Skin epidermis (tissue), 12 donors: ENCODE measurements around the gene SGIP1.

ENCODE experiments used
- H3K27ac ChIP-seq, 21 experiments: fragments of 200-600 bp; sonication (generic) in 11 of 21; one replicate each; pipeline ENCODE4 v1.5.0; 2020; ENCODE audit warnings: mild to moderate bottlenecking in 3 of 21, inconsistent platforms in 2 of 21, moderate library complexity in 2 of 21
- H3K4me3 ChIP-seq, 7 experiments: fragments of 200-600 bp; sonication (generic) in 2 of 7; one replicate each; pipeline ENCODE4 v1.5.0; 2020; ENCODE audit warnings: inconsistent platforms in 2 of 7, mild to moderate bottlenecking in 2 of 7, moderate library complexity in 1 of 7

Gene SGIP1

GRCh38 chr1:66518654-66519053, 15.3 kb upstream of the SGIP1 start:
- Histone ChIP-seq H3K27ac (no peak overlapping the region), H3K4me3 (no peak overlapping the region)

DNA sequence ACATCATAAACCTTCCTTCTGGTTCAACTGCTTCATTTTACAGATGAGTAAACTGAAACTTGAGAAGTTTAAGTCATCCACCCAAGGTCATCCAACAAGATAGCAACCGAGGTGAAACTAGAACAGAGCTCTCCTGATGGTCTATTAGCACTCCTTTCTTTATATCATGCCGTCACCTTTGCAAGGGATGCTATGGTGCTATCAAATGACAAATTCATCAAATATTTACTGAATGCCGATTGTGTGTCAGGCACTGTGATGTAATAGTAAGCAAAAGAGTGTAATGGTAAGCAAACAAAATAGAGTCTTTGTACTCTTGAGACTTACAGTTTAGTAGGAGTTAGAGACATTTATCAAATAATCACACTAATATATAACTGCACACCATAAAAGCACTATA, 14.0 kb upstream of the SGIP1 start:
- H3K27ac ChIP-seq, result no peak overlapping the region
- H3K4me3 ChIP-seq, result no peak overlapping the region

DNA sequence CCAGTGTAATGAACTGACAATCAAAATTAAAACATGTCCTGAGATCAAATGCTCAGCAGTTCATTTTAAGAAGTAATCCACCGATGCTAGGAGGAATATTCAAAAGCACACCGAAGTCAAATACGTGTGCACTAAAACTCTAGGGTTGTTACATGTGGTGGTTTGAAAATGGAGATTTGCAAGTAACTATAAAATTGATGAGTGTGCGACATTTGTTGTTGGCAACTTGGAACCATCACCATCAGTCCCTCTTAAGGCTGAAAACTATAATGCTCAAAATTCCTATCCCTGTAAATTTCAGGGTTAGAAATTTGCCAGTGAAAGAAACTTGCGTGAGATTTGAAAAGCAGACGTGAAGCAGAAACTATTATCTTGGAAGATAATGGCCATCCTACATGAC, 13.3 kb upstream of the SGIP1 start:
- no peak overlapping the region for H3K27ac ChIP-seq
- H3K4me3 ChIP-seq, result no peak overlapping the region

GRCh38 chr1:66521721-66522365, 12.1 kb upstream of the SGIP1 start:
- Histone ChIP-seq H3K4me3 (no peak overlapping the region), H3K27ac (no peak overlapping the region)

- H3K4me3 ChIP-seq, result no peak overlapping the region
- no peak overlapping the region for H3K27ac ChIP-seq
Observed at GRCh38 chr1:66523562-66523961, 10.4 kb upstream of the SGIP1 start.

DNA sequence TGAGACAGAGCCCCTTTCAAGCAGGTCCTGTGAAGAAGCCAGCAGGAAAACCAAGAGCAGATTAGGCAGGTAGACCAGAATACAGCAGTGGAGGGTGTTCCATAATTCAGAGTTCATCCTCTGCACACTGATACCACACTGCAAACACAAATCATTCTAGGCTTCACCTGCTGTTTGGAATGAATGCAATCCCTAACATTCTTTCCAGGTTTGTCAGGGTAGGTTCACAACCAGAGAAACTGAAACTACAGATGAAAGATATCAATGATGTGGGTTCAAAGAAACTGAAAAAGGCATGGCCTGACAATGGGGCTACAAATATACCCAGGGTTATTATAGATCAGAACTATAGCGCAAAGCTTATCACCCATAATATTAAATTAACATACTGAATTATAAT, 8.9 kb upstream of the SGIP1 start:
- no peak overlapping the region for H3K27ac ChIP-seq
- no peak overlapping the region for H3K4me3 ChIP-seq

GRCh38 chr1:66526036-66526435, 7.9 kb upstream of the SGIP1 start:
- Histone ChIP-seq H3K4me3 (no peak overlapping the region), H3K27ac (no peak overlapping the region)

GRCh38 chr1:66526991-66527390, 7.0 kb upstream of the SGIP1 start:
- Histone ChIP-seq H3K27ac (no peak overlapping the region), H3K4me3 (no peak overlapping the region)

GRCh38 chr1:66527686-66528085, 6.3 kb upstream of the SGIP1 start:
- H3K27ac ChIP-seq, result no peak overlapping the region

GRCh38 chr1:66528580-66528979, 5.4 kb upstream of the SGIP1 start:
- Histone ChIP-seq H3K4me3 (no peak overlapping the region), H3K27ac (no peak overlapping the region)

More at GRCh38 chr1:66527686-66528085, 6.3 kb upstream of the SGIP1 start:
- no peak overlapping the region for H3K4me3 ChIP-seq

DNA sequence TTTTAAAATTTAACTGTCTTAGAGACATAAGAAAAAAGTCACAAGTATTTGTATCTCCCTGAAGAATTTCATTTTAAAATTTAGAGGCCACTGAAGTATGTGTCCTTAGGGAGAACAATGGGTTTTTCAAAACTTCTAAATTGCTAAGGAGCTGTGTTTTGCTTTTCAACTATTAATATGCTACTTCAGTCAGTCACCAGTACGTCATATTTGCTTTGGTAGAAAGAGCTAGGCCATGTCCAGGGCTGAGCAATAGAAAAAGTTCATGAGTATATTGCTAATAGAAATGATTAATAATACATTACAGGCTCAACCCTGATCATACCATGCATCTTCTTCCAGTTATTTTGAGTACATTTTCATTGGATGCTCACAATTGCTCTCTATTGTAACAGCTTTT, 1.7 kb upstream of the SGIP1 start:
- H3K27ac ChIP-seq, result peak overlapping the region in 4 of 21 experiments; percentile 52 to 79 (median 72)
- H3K4me3 ChIP-seq, result no peak overlapping the region

GRCh38 chr1:66532798-66533783, 862 bp upstream of the SGIP1 start:
- Histone ChIP-seq H3K4me3 (peak overlapping the region; percentile 18 to 38 (median 26)), H3K27ac (peak overlapping the region in 19 of 21 experiments; percentile 22 to 79 (median 53))

DNA sequence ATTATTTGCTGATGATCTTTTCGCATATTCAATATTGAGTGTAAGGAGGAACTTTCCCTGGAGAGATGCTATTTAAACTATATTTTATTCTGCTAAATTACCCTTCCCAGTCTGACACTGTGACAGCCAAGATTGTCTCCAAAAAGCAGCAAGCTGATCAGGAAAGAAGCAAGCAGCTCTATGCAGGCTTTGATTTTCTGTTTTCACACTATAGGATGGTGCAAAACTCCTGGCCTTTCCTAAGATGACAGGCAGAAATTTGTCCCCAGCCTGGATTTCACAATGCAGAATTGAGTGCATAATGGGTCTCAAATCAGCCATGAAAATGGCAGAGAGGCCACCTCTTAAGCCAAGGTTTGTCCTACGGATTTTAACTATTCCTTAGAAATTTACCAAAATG, 1.1 kb downstream of the SGIP1 start:
- Histone ChIP-seq H3K4me3 (peak overlapping the region in 2 of 7 experiments; percentile 4 to 26), H3K27ac (peak overlapping the region in 1 of 21 experiments; percentile 26)

DNA sequence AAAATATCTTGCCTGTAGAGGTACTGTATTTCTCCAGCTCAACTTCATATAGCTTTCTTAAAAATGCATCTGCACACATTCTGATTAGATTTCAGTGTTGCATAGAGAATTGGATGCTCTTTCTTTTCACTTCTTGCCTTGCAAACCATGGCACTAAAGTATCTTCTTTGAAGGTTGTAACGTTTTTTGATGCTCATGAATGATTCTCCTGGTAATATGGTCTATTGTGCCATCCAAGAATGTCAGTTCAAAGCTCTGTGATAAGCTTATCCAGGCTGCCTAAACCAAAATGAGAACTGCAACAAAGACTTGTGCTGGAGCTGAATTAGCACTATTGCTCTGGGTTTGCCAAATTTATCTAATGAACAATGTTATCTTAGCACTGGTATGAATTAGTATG, 1.9 kb downstream of the SGIP1 start:
- Histone ChIP-seq H3K4me3 (no peak overlapping the region), H3K27ac (peak overlapping the region in 1 of 21 experiments; percentile 26)

DNA sequence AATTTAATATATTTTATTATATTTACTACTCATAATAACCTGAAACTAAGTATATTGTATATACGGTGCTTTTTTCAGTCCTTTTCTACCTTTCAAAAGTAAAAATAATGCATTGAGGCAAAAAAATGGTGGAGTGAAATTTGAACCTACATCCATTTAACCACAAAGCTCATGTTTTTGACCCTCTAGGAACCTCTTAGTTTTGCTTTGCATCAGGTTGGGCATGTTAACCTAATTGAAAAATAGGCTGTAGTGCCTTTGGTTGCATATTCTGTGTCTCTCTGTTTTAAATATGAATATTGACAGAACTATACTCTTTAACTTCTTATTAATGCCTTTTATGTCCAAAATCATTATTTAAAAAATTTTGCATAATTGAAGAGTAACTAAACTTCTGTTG, 3.8 kb downstream of the SGIP1 start:
- Histone ChIP-seq H3K4me3 (no peak overlapping the region), H3K27ac (no peak overlapping the region)

GRCh38 chr1:66539491-66539890, 5.5 kb downstream of the SGIP1 start:
- no peak overlapping the region for H3K4me3 ChIP-seq
- H3K27ac ChIP-seq, result no peak overlapping the region

DNA sequence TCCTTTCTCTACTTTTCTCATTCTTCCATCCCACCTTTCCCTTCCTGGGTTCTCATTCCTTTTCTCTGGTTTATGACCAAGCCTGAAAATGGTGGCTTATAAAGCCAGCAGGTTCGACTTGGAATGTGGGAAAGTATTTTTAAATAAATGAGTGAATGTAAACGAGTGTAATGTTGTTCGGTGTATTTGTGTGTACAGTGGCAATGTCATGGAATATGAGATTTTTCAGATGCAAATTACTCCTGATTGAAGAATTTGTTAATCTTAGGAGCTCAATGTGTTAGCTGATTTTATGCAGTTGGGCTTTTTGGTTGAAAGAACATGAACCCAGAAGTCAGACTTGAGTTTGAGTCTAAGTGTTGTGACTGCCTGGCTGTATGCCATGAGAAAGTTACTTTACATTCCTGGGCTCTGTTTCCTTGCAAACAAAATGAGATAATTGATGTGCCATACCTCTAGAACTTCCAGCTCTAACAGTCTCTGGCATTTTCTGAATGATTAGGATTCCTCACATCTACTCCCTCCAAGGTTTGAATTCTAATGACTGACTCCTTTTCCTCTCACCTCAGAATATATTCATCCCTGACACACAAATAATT, 6.6 kb downstream of the SGIP1 start:
- no peak overlapping the region for H3K4me3 ChIP-seq
- no peak overlapping the region for H3K27ac ChIP-seq

DNA sequence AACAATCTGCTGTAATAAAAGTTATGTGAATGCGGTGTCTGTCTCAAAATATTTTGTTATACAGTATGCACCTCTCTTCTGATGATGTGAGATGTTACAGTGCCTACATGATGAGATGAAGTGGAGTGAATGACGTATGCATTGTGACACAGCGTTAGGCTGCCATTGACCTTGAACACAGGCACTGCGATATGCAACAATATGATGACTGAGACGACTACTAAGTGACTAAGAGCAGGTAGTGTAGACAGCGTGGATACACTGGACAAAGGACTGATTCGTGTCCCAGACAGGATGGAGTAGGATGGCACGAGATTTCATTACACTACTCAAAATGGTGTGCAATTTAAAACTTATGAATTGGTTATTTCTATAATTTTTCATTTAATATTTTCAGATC, 8.4 kb downstream of the SGIP1 start:
- Histone ChIP-seq H3K27ac (peak overlapping the region in 1 of 21 experiments; percentile 46), H3K4me3 (no peak overlapping the region)

- no peak overlapping the region for H3K4me3 ChIP-seq
- peak overlapping the region in 2 of 21 experiments; percentile 14 to 46 for H3K27ac ChIP-seq
Observed at GRCh38 chr1:66542811-66543767, 9.1 kb downstream of the SGIP1 start.
